SK-N-MC (cell line): Measurements from ENCODE around the gene ALDH4A1.

Source experiments
- EZH2 ChIP-seq: fragments of 200-600 bp; sonication (generic); IDR thresholded peaks from one replicate; pipeline ENCODE4 v1.6.1; 2017; ENCODE audit warnings: antibody characterized with exemption
- POLR2AphosphoS5 ChIP-seq: IDR thresholded peaks from 2 replicates; pipeline ENCODE4 v1.6.1; 2012; ENCODE audit warnings: mild to moderate bottlenecking, low read depth, low read length, borderline replicate concordance

DNA sequence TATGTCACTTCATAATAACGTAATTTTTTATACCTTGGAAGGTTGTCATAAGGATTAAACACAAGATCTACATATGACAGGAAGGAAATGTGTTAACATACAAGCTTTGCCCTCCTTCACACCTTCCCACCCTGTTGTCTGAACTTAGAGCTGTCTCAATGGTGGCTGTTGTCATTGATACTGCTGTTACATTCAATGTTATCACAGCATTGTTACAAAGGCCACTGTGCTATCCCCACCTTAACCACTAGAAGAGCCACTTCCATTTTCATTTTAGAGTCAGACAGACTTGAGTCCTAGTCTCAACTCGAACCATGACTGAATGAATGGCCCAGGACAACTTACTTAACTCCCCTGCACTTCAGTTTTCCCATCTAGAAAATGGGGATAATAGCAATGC is 74.1 kb downstream of the ALDH4A1 start:
- TF ChIP-seq EZH2 = no peak
- TF ChIP-seq POLR2AphosphoS5 = no peak
